LNCAP (cell line): Measurements from ENCODE around the gene CD63.

Experiments
- CTCF ChIP-seq: fragments of 450-650 bp; IDR thresholded peaks from 2 replicates; pipeline ENCODE4 v1.5.1; 2017; ENCODE audit warnings: mild to moderate bottlenecking

CD63 gene

GRCh38 chr12:55693323-55694187, 35.3 kb downstream of the CD63 start:
- TF ChIP-seq CTCF: no peak

- TF ChIP-seq CTCF: no peak
Observed at GRCh38 chr12:55692631-55693322, 36.0 kb downstream of the CD63 start.

- no peak for TF ChIP-seq CTCF
Observed at GRCh38 chr12:55688716-55689655, 39.8 kb downstream of the CD63 start.

GRCh38 chr12:55687746-55688145, 41.1 kb downstream of the CD63 start:
- no peak for TF ChIP-seq CTCF

- no peak for TF ChIP-seq CTCF
Observed at GRCh38 chr12:55686366-55687010, 42.3 kb downstream of the CD63 start.

GRCh38 chr12:55685671-55686070, 43.1 kb downstream of the CD63 start:
- no peak for TF ChIP-seq CTCF
